ENCODE results near the gene DAPK2. TPM values are rescaled to one million over a fixed set of nuclear protein-coding genes. Genes with fewer than 3 reads are reported as not detected.
"Not testable (repeated sequence)": the region's sequence is repeated elsewhere in the genome, so short reads cannot be mapped to it uniquely, and the experiment has no call there.

The DAPK2 gene
- polyA plus RNA-seq, 1 donor: 4.4 TPM

GRCh38 chr15:64053674-64054073 lies 7.4 kb upstream of the DAPK2 start:
- DNase-seq (ENCODE audit: low read depth): not testable (repeated sequence)

GRCh38 chr15:64052925-64053491 lies 6.7 kb upstream of the DAPK2 start:
- no peak for DNase-seq (ENCODE audit: low read depth)

- DNase-seq (ENCODE audit: low read depth): no peak
These were observed 5.3 kb upstream of the DAPK2 start for GRCh38 chr15:64051407-64052259.

- no peak for DNase-seq (ENCODE audit: low read depth)
These were observed 4.8 kb upstream of the DAPK2 start for GRCh38 chr15:64051093-64051402.

- no peak for DNase-seq (ENCODE audit: low read depth)
These were observed 4.2 kb upstream of the DAPK2 start for GRCh38 chr15:64050281-64051092.

- no peak for DNase-seq (ENCODE audit: low read depth)
These were observed 2.6 kb upstream of the DAPK2 start for GRCh38 chr15:64048781-64049460.

GRCh38 chr15:64045774-64046420 lies 388 bp downstream of the DAPK2 start:
- no peak for DNase-seq (ENCODE audit: low read depth)

GRCh38 chr15:64045101-64045435 lies 1.2 kb downstream of the DAPK2 start:
- no peak for DNase-seq (ENCODE audit: low read depth)

- no peak for DNase-seq (ENCODE audit: low read depth)
These were observed 1.8 kb downstream of the DAPK2 start for GRCh38 chr15:64044300-64045100.

GRCh38 chr15:64038878-64039610 lies 7.2 kb downstream of the DAPK2 start:
- DNase-seq (ENCODE audit: low read depth): no peak

- DNase-seq (ENCODE audit: low read depth): no peak
These were observed 8.3 kb downstream of the DAPK2 start for GRCh38 chr15:64037966-64038365.

GRCh38 chr15:64037116-64037515 lies 9.2 kb downstream of the DAPK2 start:
- DNase-seq (ENCODE audit: low read depth): no peak

- no peak for DNase-seq (ENCODE audit: low read depth)
These were observed 10.8 kb downstream of the DAPK2 start for GRCh38 chr15:64035525-64035924.

- DNase-seq (ENCODE audit: low read depth): no peak
These were observed 11.8 kb downstream of the DAPK2 start for GRCh38 chr15:64034519-64034918.

- DNase-seq (ENCODE audit: low read depth): no peak
These were observed 14.0 kb downstream of the DAPK2 start for GRCh38 chr15:64032329-64032728.

GRCh38 chr15:64030123-64030522 lies 16.2 kb downstream of the DAPK2 start:
- no peak for DNase-seq (ENCODE audit: low read depth)

GRCh38 chr15:64029633-64030032 lies 16.7 kb downstream of the DAPK2 start:
- no peak for DNase-seq (ENCODE audit: low read depth)

- no peak for DNase-seq (ENCODE audit: low read depth)
These were observed 17.2 kb downstream of the DAPK2 start for GRCh38 chr15:64029110-64029509.

GRCh38 chr15:64026591-64026990 lies 19.7 kb downstream of the DAPK2 start:
- no peak for DNase-seq (ENCODE audit: low read depth)

Data from forelimb muscle (tissue), 1 donor.